ENCODE measurements around the gene XRCC1. TPM values are rescaled to one million over a fixed set of nuclear protein-coding genes. Genes with fewer than 3 reads are reported as not detected.

Gene XRCC1
- total and polyA plus RNA-seq, 11 donors = 11.2 to 21.3 (median 16.6) TPM

GRCh38 chr19:43501661-43502418, 73.5 kb downstream of the XRCC1 start:
- Histone ChIP-seq H3K27ac (no peak overlapping the region), H3K4me1 (peaks cover 0 to 33% (median 16%) of the 10 kb centered on the region in 12 donors), H3K36me3 (peaks cover 0 to 16% (median 8%) of the 10 kb centered on the region in 9 donors), H3K4me3 (peak overlapping the region in 1 of 12 donors; percentile 95), H3K9me3 (no peaks in the 10 kb centered on the region), H3K27me3 (no peaks in the 10 kb centered on the region)
- intact Hi-C loops (cut with DNase I) = loop anchor here in 7 of 10 donors (5.0 kb wide), 1 partner anchor 40 kb away; no protein-coding TSS in a partner anchor
- DNase-seq (no peak), ATAC-seq (no peak)
- WGBS, 4 donors = 65 to 83% (median 70%) methylated on average over 32 to 43 of the region's 43 CpGs
- no peak for TF ChIP-seq CTCF (IDR thresholded peaks at IDR 0.05)

- DNase-seq = no peak
- peak overlapping the region in 7 of 12 donors; percentile 3 to 60 (median 41) for H3K27ac ChIP-seq
- no peak for ATAC-seq
- intact Hi-C loops (cut with DNase I) = no loop called here
- H3K36me3 ChIP-seq = peaks cover 0 to 33% (median 29%) of the 10 kb centered on the region in 9 donors
- H3K9me3 ChIP-seq = no peaks in the 10 kb centered on the region
- H3K4me1 ChIP-seq = peaks cover 0 to 29% (median 10%) of the 10 kb centered on the region in 12 donors
- no peaks in the 10 kb centered on the region for H3K27me3 ChIP-seq
- H3K4me3 ChIP-seq = no peak overlapping the region
- 75 to 83% (median 77%) methylated on average over 3 of the region's 3 CpGs for WGBS, 4 donors
- TF ChIP-seq POLR2A (IDR thresholded peaks at IDR 0.05) (no peak), CTCF (IDR thresholded peaks at IDR 0.05) (no peak)
These were observed 76.3 kb downstream of the XRCC1 start for GRCh38 chr19:43499042-43499441.

- ATAC-seq = peak in 3 of 4 donors; percentile 68 to 82 (median 77)
- Histone ChIP-seq H3K4me3 (no peak overlapping the region), H3K36me3 (peaks cover 0 to 33% (median 30%) of the 10 kb centered on the region in 9 donors), H3K27ac (peak overlapping the region in 7 of 12 donors; percentile 3 to 60 (median 41)), H3K9me3 (no peaks in the 10 kb centered on the region), H3K27me3 (no peaks in the 10 kb centered on the region), H3K4me1 (peaks cover 0 to 27% (median 9%) of the 10 kb centered on the region in 12 donors)
- 62 to 69% (median 64%) methylated on average over 5 of the region's 5 CpGs for WGBS, 4 donors
- TF ChIP-seq CTCF (IDR thresholded peaks at IDR 0.05) = no peak
- TF ChIP-seq POLR2A (IDR thresholded peaks at IDR 0.05) = no peak
- DNase-seq = peak in 3 of 5 donors; percentile 33 to 46 (median 40)
- intact Hi-C loops (cut with DNase I) = no loop called here
These were observed 77.0 kb downstream of the XRCC1 start for GRCh38 chr19:43498233-43498842.

GRCh38 chr19:43496960-43497359, 78.4 kb downstream of the XRCC1 start:
- ATAC-seq = no peak
- peaks cover 0 to 39% (median 30%) of the 10 kb centered on the region in 9 donors for H3K36me3 ChIP-seq

More at GRCh38 chr19:43496960-43497359, 78.4 kb downstream of the XRCC1 start:
- DNase-seq = no peak
- Histone ChIP-seq H3K4me1 (peaks cover 0 to 15% (median 7%) of the 10 kb centered on the region in 12 donors), H3K4me3 (no peak overlapping the region), H3K27me3 (no peaks in the 10 kb centered on the region), H3K27ac (no peak overlapping the region), H3K9me3 (no peaks in the 10 kb centered on the region)
- intact Hi-C loops (cut with DNase I) = no loop called here
- WGBS, 4 donors = 87 to 96% (median 95%) methylated on average over 7 of the region's 7 CpGs
- TF ChIP-seq POLR2A (IDR thresholded peaks at IDR 0.05) (no peak), CTCF (IDR thresholded peaks at IDR 0.05) (no peak)

Data from heart left ventricle (tissue), 16 donors.